Natural killer cell (primary cell): ENCODE measurements around the gene GARRE1. TPM values are rescaled to one million over a fixed set of nuclear protein-coding genes. Genes with fewer than 3 reads are reported as not detected.
A peak's percentile ranks its signal among the peaks of the same experiment; 100 is the strongest.

Source experiments
- ATAC-seq, 3 donors: fragments of 150-1000 bp in 2 of 3; fragments of 200-7000 bp in 1 of 3; cut with Tn5 transposase; 1 replicate in 1 of 3; 2 replicates in 2 of 3; pipeline ENCODE4 v1.10.0; 2021; ENCODE audit warnings: mild to moderate bottlenecking in 2 of 3, moderate library complexity in 2 of 3
- DNase-seq, 2 donors: peaks; one replicate each; pipeline versions ENCODE4 v3.0.0 to v3.0.0-alpha.2; 2013 to 2021; ENCODE audit warnings: mixed read lengths in 1 of 2
- H3K27ac ChIP-seq: one replicate; pipeline ENCODE4 v1.5.1; 2013; ENCODE audit warnings: mild to moderate bottlenecking, low read length
- H3K27me3 ChIP-seq: one replicate; pipeline ENCODE4 v1.6.1; 2013; ENCODE audit warnings: low read length; ENCODE audit not compliant: control insufficient read depth, insufficient read depth
- H3K36me3 ChIP-seq: one replicate; pipeline ENCODE4 v1.6.1; 2013; ENCODE audit warnings: low read length; ENCODE audit not compliant: control insufficient read depth, insufficient read depth
- H3K4me1 ChIP-seq: one replicate; pipeline ENCODE4 v1.6.1; 2013; ENCODE audit warnings: low read length; ENCODE audit not compliant: control insufficient read depth, insufficient read depth
- H3K4me3 ChIP-seq: one replicate; pipeline ENCODE4 v1.5.1; 2013; ENCODE audit warnings: low read length
- H3K9me3 ChIP-seq: one replicate; pipeline ENCODE4 v1.6.1; 2013; ENCODE audit warnings: low read length; ENCODE audit not compliant: control insufficient read depth, insufficient read depth
- H3K27ac Mint-ChIP-seq, 2 donors: one replicate each; pipeline ENCODE4 v1.8.0; 2022; ENCODE audit warnings: mild to moderate bottlenecking in 2 of 2, mixed read lengths in 2 of 2, moderate library complexity in 1 of 2
- H3K27me3 Mint-ChIP-seq, 2 donors: one replicate each; pipeline ENCODE4 v1.8.0; 2022; ENCODE audit warnings: low read depth in 2 of 2, mixed read lengths in 2 of 2
- H3K36me3 Mint-ChIP-seq: one replicate; pipeline ENCODE4 v1.8.0; 2022; ENCODE audit warnings: mixed read lengths
- H3K4me1 Mint-ChIP-seq, 2 donors: one replicate each; pipeline ENCODE4 v1.8.0; 2022; ENCODE audit warnings: mixed read lengths in 2 of 2
- H3K4me3 Mint-ChIP-seq: one replicate; pipeline ENCODE4 v1.8.0; 2022; ENCODE audit warnings: mild to moderate bottlenecking, moderate library complexity, mixed read lengths
- H3K9me3 Mint-ChIP-seq, 2 donors: one replicate each; pipeline ENCODE4 v1.8.0; 2022; ENCODE audit warnings: mixed read lengths in 2 of 2
- CTCF ChIP-seq: fragments of 200-600 bp; IDR thresholded peaks from one replicate; pipeline ENCODE4 v1.8.0; 2022; ENCODE audit warnings: antibody characterized with exemption
- WGBS: methylation state at CpG from one replicate; pipeline ENCODE4 v1.1.7; 2013; ENCODE audit warnings: missing lambda C conversion rate; ENCODE audit not compliant: insufficient coverage; 5-methylcytosine and 5-hydroxymethylcytosine counted together
- intact Hi-C: fragments of 100-400 bp; cut with micrococcal nuclease; formaldehyde crosslinking; loops from one replicate; pipeline ENCODE4 v1.14.2; 2022
- total RNA-seq, 4 donors: library from RNA; stranded (reverse); fragments of 120-200 nt in 1 of 4; gene quantifications; one replicate each; pipeline versions ENCODE4 v1.2.3 to v1.2.4, GENCODE V29; 2013 to 2022

The GARRE1 gene
- total RNA-seq, 3 donors from 2014 or later (not counting 1 experiment from before 2014, with no cell fraction given), result 21.9 to 29.2 (median 22.0) TPM

GRCh38 chr19:34209726-34210125 lies 44.6 kb upstream of the GARRE1 start:
- Histone ChIP-seq H3K4me3 (no peak overlapping the region), H3K9me3 (no peaks in the 10 kb centered on the region), H3K27me3 (no peaks in the 10 kb centered on the region), H3K27ac (no peak overlapping the region), H3K36me3 (peaks cover 41% of the 10 kb centered on the region), H3K4me1 (no peaks in the 10 kb centered on the region)
- H3K4me3 Mint-ChIP-seq, result no peak overlapping the region
- ATAC-seq (no peak), DNase-seq (no peak)
- no peak for TF ChIP-seq CTCF
- no peaks in the 10 kb centered on the region for H3K27me3 Mint-ChIP-seq
- no peak overlapping the region for H3K27ac Mint-ChIP-seq
- WGBS, result 86% methylated on average over 3 of the region's 4 CpGs
- intact Hi-C loops, result no loop called here
- no peaks in the 10 kb centered on the region for H3K36me3 Mint-ChIP-seq
- peaks cover 5 to 6% of the 10 kb centered on the region in 2 donors for H3K4me1 Mint-ChIP-seq
- H3K9me3 Mint-ChIP-seq, result no peaks in the 10 kb centered on the region

- Histone ChIP-seq H3K27me3 (no peaks in the 10 kb centered on the region), H3K9me3 (no peaks in the 10 kb centered on the region), H3K36me3 (peaks cover 40% of the 10 kb centered on the region), H3K27ac (no peak overlapping the region), H3K4me1 (peaks cover 9% of the 10 kb centered on the region), H3K4me3 (no peak overlapping the region)
- Mint-ChIP-seq H3K9me3 (no peaks in the 10 kb centered on the region), H3K4me3 (no peak overlapping the region), H3K27ac (no peak overlapping the region), H3K4me1 (peaks cover 15 to 16% of the 10 kb centered on the region in 2 donors), H3K27me3 (no peaks in the 10 kb centered on the region), H3K36me3 (no peaks in the 10 kb centered on the region)
- no peak for TF ChIP-seq CTCF
- ATAC-seq (no peak), DNase-seq (no peak)
- intact Hi-C loops, result no loop called here
- 100% methylated on average over 2 of the region's 2 CpGs for WGBS
These were observed 41.1 kb upstream of the GARRE1 start for GRCh38 chr19:34213283-34213682.

- peaks cover 10% of the 10 kb centered on the region for H3K4me1 ChIP-seq
- DNase-seq (no peak), ATAC-seq (no peak)
- Mint-ChIP-seq H3K9me3 (no peaks in the 10 kb centered on the region), H3K27ac (no peak overlapping the region), H3K4me1 (peaks cover 21 to 22% of the 10 kb centered on the region in 2 donors), H3K27me3 (no peaks in the 10 kb centered on the region), H3K36me3 (no peaks in the 10 kb centered on the region), H3K4me3 (no peak overlapping the region)
- H3K36me3 ChIP-seq, result peaks cover 35% of the 10 kb centered on the region
- H3K4me3 ChIP-seq, result no peak overlapping the region
- no peaks in the 10 kb centered on the region for H3K27me3 ChIP-seq
- H3K9me3 ChIP-seq, result no peaks in the 10 kb centered on the region
- intact Hi-C loops, result no loop called here
- no peak overlapping the region for H3K27ac ChIP-seq
- no peak for TF ChIP-seq CTCF
- WGBS, result 99% methylated on average over 4 of the region's 4 CpGs
These were observed 40.3 kb upstream of the GARRE1 start for GRCh38 chr19:34214040-34214439.

- Mint-ChIP-seq H3K27ac (peak overlapping the region in 1 of 2 donors; percentile 20), H3K4me1 (peaks cover 21 to 22% of the 10 kb centered on the region in 2 donors), H3K36me3 (no peaks in the 10 kb centered on the region), H3K9me3 (no peaks in the 10 kb centered on the region), H3K4me3 (no peak overlapping the region), H3K27me3 (no peaks in the 10 kb centered on the region)
- Histone ChIP-seq H3K36me3 (peaks cover 35% of the 10 kb centered on the region), H3K4me1 (peaks cover 10% of the 10 kb centered on the region), H3K4me3 (no peak overlapping the region), H3K27ac (no peak overlapping the region), H3K9me3 (no peaks in the 10 kb centered on the region), H3K27me3 (no peaks in the 10 kb centered on the region)
- no peak for DNase-seq
- no peak for ATAC-seq
- no peak for TF ChIP-seq CTCF
- intact Hi-C loops, result no loop called here
- 92% methylated on average over 3 of the region's 3 CpGs for WGBS
These were observed 39.2 kb upstream of the GARRE1 start for GRCh38 chr19:34215006-34215665.
